COLO829 (cell line): ENCODE data around the gene RIMBP2.

Source experiments
- DNase-seq: peaks from one replicate; pipeline ENCODE4 v3.0.0; 2012; ENCODE audit warnings: low spot score

Gene RIMBP2

DNA sequence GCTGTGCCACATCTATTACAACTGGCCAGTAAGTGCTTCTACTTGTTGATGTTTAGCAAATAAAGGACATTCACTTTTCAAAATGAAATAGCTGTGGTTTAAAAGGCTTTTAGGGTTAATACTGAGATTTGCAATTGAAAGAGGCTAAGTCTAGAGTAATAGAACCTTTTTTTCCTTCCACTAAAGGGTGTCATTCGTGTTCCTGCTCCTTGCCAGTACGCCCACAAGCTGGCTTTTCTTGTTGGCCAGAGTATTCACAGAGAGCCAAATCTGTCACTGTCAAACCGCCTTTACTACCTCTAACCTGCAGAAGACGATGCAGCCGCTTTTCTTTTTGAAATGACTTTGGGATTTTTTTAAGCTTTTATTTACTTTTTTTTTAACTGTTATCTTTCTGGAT lies 344.8 kb downstream of the RIMBP2 start:
- DNase-seq, result no peak

- DNase-seq, result no peak
These were observed 346.3 kb downstream of the RIMBP2 start for GRCh38 chr12:130369816-130370215.

- no peak for DNase-seq
These were observed 348.6 kb downstream of the RIMBP2 start for GRCh38 chr12:130367523-130367922.

GRCh38 chr12:130367003-130367402 lies 349.1 kb downstream of the RIMBP2 start:
- no peak for DNase-seq

GRCh38 chr12:130366159-130366558 lies 349.9 kb downstream of the RIMBP2 start:
- DNase-seq, result no peak

GRCh38 chr12:130364578-130364977 lies 351.5 kb downstream of the RIMBP2 start:
- DNase-seq, result no peak

DNA sequence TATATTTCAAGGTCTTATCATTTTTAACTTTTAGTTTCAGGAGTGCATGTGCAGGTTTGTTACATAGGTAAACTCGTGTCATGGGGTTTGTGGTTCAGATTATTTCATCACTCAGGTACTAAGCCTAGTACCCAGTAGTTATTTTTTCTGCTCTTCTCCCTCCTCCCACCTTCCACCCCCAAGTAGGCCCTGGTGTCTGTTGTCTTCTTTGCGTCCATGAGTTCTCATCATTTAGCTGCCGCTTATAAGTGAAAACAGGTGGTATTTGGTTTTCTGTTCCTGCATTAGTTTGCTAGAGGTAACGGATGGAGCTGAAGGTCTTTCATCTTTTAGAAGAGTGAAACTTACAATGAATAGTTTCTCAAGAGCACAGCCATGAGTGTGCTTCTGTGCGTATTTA lies 354.0 kb downstream of the RIMBP2 start:
- DNase-seq, result no peak

DNA sequence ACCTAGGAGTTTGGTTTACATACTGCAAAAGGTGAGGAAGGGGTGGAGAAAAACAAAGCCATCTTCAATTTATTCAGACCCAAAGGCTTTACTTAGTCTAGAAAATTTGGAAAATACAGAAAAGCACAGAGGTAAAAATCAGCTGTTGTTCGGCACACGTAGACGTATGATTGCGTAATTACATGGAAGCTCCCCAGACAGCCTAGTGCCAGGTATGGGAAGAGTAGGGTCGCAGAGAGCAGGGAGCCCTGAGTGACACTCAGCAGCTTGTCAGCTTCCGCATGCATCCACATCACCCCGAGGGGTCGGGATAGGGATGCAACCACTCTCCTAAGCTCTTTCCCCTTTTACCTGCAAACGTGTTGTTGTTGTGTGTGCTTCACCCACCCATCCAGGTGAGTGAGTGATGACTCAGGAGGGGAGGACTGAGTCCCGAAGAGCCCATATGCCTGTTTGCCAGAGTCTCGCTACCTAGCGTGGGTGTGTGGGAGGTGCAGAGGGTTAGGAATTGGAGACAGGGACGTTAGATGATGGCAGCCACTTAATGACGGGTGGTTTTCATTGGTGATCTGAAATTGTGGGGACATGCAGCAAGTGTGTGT lies 358.3 kb downstream of the RIMBP2 start:
- DNase-seq, result no peak

GRCh38 chr12:130357241-130357640 lies 358.9 kb downstream of the RIMBP2 start:
- DNase-seq, result no peak

GRCh38 chr12:130356222-130356621 lies 359.9 kb downstream of the RIMBP2 start:
- no peak for DNase-seq

DNA sequence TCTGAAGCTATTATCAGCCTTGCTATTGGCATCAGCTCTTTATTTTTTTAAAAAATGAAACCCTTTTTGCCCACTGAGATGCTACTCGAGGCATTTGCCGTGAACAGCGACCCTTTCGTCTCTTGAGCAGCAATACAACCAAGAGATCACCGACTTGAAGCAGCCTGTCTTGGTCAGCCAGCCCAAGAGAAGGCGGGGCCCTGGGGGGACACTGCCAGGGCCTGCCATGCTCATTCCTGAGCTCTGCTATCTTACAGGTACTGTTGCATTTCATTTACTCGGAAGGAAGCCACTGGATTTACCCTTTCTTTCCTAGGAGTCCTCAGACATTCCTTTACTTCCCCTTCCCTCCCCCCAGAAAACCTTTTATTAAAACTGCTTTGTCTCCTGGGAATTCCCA lies 361.7 kb downstream of the RIMBP2 start:
- no peak for DNase-seq

GRCh38 chr12:130353081-130353480 lies 363.0 kb downstream of the RIMBP2 start:
- DNase-seq, result no peak

DNA sequence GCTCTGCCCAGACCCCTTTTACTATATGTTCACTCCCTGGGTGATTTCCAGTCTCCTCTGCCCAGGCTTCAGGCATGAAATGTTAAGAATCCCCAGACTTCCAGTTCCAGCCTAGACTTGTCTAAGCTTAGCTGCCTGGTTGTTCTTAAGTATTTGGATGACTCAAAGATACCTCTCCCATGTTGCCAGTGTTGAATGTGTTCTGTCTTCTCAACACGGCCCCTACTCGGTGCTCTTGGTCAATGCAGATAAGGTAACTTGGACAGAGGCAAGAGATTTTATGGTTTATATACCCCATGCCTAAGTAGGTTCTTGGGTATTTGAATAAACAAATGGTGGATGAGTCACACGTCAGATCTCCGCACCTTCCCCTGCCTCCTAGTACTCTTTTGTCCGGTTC lies 364.8 kb downstream of the RIMBP2 start:
- no peak for DNase-seq

- DNase-seq, result no peak
These were observed 365.4 kb downstream of the RIMBP2 start for GRCh38 chr12:130350715-130351114.

GRCh38 chr12:130347588-130347987 lies 368.5 kb downstream of the RIMBP2 start:
- DNase-seq, result no peak
